Muscle of arm (tissue), 12 donors: ENCODE data around the gene SPECC1. TPM values are rescaled to one million over a fixed set of nuclear protein-coding genes. Genes with fewer than 3 reads are reported as not detected.
"Not testable (repeated sequence)": the region's sequence is repeated elsewhere in the genome, so short reads cannot be mapped to it uniquely, and the experiment has no call there.

Experiments used
- DNase-seq: peaks from one replicate; pipeline ENCODE4 v3.0.0-alpha.2; 2013
- polyA plus RNA-seq, 12 donors: library from polyadenylated mRNA; unstranded; fragments of 120-200 nt; gene quantifications; one replicate each; pipeline ENCODE4 v1.2.1, GENCODE V29; 2013; ENCODE audit not compliant: insufficient read length in 12 of 12

The SPECC1 gene
- polyA plus RNA-seq, 12 donors, result 5.7 to 16.3 (median 7.9) TPM; not detected in 1

- no peak for DNase-seq
These were observed 163.2 kb downstream of the SPECC1 start for GRCh38 chr17:20172376-20172775.

DNA sequence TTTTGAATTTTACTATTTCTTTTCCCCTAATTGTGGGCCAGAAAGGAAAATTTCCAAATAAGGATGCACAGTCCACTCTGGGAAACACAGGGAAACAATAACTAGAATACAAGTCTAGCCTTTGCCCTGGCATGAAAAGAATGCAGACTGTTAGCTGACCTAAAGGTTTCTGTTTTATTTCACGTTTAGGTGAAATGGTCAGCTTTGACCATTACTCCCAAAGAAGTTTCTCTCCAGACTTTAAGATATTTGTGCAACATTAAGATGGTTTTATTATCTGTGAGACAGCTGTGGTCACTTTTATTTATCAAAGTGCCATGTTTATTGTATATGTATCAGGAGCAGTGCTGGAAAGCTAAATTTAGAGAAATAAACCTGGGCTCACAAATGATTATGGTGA is 163.9 kb downstream of the SPECC1 start:
- no peak for DNase-seq

GRCh38 chr17:20174588-20175265 is 165.6 kb downstream of the SPECC1 start:
- no peak for DNase-seq

- no peak for DNase-seq
These were observed 169.9 kb downstream of the SPECC1 start for GRCh38 chr17:20179041-20179440.

GRCh38 chr17:20180661-20181060 is 171.5 kb downstream of the SPECC1 start:
- no peak for DNase-seq

- DNase-seq, result no peak
These were observed 175.0 kb downstream of the SPECC1 start for GRCh38 chr17:20184181-20184580.

DNA sequence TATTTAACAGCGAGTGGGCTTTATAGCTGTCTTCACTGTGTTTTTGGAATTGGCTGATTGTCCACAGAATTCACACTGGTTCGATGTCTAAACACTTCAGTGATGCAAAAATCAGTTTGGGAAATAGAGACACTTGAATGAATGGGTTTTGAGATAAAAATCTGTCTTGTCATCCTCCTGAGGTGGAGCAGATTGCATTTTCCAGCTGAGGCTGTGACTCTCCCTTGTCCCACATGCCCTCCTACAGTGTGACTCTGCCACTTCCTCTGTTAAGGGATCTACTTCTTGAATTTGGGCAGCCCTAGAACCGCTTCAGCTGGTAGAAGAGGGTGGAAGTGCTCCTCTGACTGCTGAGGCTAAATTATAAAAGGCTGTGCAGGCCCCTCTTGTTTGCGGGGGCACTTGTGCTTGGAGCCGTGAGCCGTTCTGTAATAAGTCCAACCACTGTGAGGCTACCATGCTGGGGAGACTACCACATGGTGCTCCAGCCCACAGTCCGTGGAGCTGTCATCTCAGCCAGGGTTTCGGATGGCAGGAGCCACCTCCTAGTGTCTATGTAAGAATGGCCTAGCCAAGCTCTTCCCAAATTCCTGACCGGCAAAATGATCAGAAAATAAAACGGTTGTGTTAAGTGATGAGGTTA is 175.9 kb downstream of the SPECC1 start:
- DNase-seq, result no peak

DNA sequence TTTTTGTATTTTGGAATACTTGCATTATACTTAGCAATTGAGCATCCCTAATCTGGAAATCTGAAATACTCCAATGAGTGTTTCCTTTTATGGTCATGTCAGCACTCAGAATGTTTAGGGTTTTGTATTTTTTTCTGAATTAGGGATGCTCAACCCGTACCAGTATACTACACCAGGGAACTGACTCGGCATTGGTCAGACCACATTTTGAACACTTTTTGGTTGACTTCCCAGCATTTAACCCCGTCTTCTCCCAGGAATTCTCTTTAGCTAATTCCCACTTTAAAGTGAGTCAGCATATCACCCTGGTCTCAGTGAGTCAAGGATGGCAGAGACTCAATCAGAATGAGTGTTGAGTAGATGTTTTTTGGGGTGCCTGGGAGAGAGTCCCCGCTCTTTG is 177.9 kb downstream of the SPECC1 start:
- DNase-seq, result no peak

- no peak for DNase-seq
These were observed 180.1 kb downstream of the SPECC1 start for GRCh38 chr17:20189302-20189701.

- DNase-seq, result no peak
These were observed 180.8 kb downstream of the SPECC1 start for GRCh38 chr17:20189979-20190378.

DNA sequence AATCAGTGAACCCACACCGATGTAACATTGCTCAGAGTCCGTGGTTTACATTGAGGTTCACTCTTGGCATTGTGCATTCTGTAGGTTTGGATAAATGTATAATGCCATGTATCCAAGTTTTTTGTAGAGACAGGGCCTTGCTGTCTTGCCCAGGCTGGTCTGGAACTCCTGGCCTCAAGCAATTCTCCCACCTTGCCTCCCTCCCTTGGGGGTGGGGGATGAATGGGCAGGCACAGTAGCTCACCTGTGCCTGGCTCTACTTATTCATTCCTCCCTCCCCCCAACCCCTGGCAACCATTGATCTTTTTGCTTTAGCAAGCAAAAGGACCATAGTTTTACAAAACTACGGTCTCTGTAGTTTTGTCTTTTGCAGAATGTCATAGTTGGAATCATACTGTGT is 181.4 kb downstream of the SPECC1 start:
- DNase-seq, result no peak

- DNase-seq, result no peak
These were observed 181.9 kb downstream of the SPECC1 start for GRCh38 chr17:20191056-20191455.

DNA sequence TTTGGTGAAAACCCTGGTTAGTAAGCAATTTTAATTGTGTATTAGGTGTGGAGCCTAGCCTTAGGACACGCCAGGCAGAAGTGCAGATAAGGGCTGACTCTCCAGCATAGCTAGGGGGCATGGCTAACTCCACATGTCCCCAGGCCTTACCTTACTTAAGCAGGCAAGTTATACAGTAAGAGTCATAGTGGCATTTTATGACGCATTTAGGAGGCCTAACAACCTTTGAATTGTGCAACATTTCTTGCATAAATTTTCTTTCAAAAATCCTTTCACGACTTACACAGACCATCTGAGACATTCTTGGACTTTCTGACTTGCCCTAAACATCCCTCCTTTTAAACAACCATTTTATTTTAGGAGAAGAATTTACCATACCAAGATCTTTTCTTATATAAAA is 187.1 kb downstream of the SPECC1 start:
- DNase-seq, result not testable (repeated sequence)

DNA sequence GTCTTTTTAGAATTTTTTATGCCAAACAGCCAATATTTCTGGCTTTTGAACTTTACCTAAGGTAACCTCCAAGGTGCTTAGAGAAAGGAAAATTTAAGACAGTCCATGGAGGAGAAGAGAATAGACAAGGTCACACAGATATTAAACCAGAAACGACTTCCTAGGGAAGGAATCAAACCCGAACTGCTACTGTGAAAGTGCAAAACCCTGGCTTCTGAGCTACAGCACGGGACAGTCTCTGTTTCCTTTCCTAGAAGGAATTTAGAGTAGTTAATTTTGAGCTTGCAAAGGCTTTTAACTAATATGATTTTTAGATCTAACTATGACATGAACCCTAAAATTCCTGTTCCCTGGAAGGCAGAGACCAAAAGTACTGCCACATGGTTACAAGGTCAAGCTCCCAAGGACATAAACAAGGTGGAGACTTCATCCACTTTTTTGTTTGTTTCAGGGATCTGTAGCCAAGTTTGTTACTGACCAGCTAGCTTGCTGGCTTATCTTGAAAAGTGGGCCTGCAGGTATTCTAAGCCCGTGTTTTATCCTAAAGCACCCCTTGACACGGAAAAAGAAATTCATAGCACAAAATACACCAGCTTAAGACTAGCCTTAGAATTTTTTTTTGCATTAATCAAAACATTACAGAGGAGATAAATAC is 188.2 kb downstream of the SPECC1 start:
- no peak for DNase-seq

- DNase-seq, result no peak
These were observed 191.0 kb downstream of the SPECC1 start for GRCh38 chr17:20200016-20200795.

GRCh38 chr17:20200865-20201458 is 191.8 kb downstream of the SPECC1 start:
- no peak for DNase-seq

GRCh38 chr17:20202141-20202621 is 193.0 kb downstream of the SPECC1 start:
- DNase-seq, result no peak

DNA sequence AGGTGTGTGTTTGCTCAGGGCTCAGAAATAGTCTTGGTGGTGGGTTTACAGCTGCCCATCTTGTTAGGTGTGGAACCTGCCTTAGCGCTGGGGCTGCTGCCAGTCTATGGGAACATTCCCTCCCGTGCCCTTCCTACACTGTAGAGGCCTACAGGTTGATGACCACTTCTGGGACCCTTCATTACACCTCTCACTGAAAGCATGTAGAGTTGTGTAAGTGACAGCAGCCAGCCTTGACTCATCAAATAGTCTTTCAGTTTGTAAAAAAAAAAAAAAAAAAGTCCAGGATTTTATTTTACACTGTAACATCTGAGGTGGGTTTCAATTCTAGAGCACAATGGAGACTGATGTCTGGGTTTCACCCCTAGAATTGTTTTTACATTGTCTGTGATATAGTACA is 193.9 kb downstream of the SPECC1 start:
- no peak for DNase-seq

GRCh38 chr17:20203761-20204263 is 194.7 kb downstream of the SPECC1 start:
- DNase-seq, result no peak

- DNase-seq, result no peak
These were observed 196.4 kb downstream of the SPECC1 start for GRCh38 chr17:20205609-20206008.

DNA sequence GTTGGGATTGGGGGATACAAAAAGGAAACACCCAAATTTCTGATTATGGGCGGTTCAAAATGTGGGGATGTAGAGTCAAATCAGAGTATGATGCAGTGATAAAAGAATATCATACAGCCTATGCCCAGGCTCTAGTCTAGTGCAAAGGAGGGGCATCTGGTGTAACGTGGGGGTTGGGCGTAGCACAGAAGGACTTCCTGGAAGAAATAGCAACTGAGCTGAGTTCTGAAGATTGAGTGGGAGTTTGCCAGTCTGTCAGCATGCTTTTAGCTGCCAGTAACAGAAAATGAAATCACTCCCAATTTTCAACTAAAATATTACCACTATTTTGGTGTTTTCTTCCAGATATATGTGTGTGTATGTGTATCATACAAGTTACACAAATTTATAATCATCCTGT is 196.9 kb downstream of the SPECC1 start:
- DNase-seq, result no peak

DNA sequence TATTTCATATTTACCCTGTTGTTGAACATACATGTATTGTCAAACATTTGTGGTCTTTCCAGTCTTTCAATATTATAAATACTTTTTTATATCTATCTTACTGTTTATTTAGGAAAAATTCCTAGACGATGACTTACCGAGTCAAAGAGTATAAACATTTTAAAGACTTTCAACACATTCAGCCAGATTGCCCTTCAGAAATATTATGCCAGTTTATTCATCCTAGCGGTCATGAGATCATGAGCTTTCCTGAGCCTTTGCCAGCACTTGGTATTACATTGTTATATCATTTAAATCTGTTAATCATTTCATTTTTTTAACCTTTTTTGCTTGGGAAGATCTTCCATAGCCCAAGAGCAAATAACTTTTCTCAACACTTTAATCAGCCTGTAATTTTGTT is 197.4 kb downstream of the SPECC1 start:
- no peak for DNase-seq
